SK-MEL-5 (cell line): Measurements from ENCODE around the gene RIPPLY3. TPM values are rescaled to one million over a fixed set of nuclear protein-coding genes. Genes with fewer than 3 reads are reported as not detected.
"Not testable (repeated sequence)": the region's sequence is repeated elsewhere in the genome, so short reads cannot be mapped to it uniquely, and the experiment has no call there.

Source experiments
- DNase-seq: peaks from one replicate; pipeline ENCODE4 v3.0.0-alpha.2; 2016; ENCODE audit warnings: low read depth, low spot score
- in situ Hi-C: cut with HindIII; loops from 2 replicates; pipeline ENCODE4 v1.10.0; 2016; ENCODE audit warnings: low sequenced_read_pairs, high pct_unique_total_duplicates, low pct_unique_long_range_greater_than_20kb
- total RNA-seq: library from RNA; depleted of rRNA; stranded (reverse); fragments of >200 nt; shearing (Covaris generic); gene quantifications from 2 replicates; pipeline ENCODE4 v1.2.3, GENCODE V29; 2014

The RIPPLY3 gene
- total RNA-seq, 1 experiment from 2014 or later: not detected

GRCh38 chr21:36976882-36977651 lies 29.4 kb upstream of the RIPPLY3 start:
- peak; percentile 85 for DNase-seq
- in situ Hi-C loops: no loop called here

DNA sequence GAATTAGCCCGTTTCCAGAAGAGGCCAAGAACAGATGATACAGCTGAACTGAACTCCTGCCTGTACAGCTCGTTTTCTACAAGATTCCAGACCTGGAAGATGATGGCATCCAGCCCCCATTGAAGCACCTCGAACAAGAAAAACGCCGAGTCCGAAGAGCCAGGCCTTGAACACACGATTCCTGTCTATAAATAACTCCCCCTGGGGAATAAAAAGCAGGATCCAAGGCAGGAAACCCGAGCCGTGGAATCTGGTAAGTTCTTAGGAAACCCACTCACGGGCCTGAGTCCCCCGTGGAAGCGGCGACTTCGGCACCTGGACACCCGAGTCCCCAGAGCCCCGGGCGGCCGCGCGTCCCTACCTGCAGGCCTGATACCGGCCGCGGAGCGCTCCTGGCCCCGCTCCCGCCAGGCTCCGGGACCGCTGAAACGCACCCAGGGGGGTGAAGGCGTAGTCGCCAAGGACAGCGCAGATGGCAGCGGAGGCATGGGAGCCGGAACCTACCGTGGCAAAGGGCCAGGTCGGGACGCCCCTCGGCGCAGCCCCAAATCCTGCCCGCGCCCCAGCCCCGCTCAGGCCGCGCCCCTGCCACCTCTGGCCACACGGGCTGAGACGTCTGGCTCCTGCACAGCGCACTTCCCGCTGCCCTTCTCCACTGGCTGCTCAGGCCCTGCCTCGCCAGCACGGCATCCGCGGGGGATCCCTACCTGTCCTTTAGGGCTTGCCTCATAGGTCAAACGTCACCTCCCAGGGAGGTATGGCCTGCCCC lies 26.0 kb upstream of the RIPPLY3 start:
- no peak for DNase-seq
- in situ Hi-C loops: no loop called here

GRCh38 chr21:36981049-36981391 lies 25.5 kb upstream of the RIPPLY3 start:
- in situ Hi-C loops: no loop called here
- no peak for DNase-seq

DNA sequence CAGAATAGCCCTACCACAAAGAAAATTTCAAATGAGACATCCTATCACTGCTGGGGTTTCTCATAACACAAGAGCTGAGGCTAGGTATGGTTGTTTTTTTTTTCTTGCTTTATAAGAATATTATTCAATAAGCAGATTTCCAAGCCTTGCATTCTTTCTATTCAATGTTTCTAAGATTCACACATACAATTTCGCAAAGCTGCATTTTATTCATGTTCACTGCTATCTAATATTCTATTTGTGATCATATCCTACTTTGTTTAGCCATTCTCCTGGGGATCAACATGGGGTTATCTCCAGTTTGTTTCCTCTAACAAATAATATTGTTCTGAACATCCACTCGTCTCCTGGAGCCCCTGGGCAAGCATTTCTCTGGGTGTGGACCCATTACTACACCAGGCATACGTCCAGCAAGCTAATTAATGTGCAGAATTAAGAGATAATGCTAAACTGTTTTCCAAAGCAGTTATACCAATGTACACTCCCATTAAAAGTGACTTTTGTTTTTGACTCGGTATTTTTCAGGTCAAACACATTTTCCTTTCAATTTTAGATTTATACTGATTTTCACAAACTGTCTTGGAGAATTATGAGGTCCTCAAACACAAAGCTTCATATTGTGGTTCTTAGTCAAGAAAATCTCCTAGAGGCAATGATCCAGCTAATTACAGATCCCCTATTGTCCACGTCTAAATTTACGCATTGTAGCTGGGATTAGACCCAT lies 24.4 kb upstream of the RIPPLY3 start:
- peak; percentile 15 for DNase-seq
- in situ Hi-C loops: no loop called here

DNA sequence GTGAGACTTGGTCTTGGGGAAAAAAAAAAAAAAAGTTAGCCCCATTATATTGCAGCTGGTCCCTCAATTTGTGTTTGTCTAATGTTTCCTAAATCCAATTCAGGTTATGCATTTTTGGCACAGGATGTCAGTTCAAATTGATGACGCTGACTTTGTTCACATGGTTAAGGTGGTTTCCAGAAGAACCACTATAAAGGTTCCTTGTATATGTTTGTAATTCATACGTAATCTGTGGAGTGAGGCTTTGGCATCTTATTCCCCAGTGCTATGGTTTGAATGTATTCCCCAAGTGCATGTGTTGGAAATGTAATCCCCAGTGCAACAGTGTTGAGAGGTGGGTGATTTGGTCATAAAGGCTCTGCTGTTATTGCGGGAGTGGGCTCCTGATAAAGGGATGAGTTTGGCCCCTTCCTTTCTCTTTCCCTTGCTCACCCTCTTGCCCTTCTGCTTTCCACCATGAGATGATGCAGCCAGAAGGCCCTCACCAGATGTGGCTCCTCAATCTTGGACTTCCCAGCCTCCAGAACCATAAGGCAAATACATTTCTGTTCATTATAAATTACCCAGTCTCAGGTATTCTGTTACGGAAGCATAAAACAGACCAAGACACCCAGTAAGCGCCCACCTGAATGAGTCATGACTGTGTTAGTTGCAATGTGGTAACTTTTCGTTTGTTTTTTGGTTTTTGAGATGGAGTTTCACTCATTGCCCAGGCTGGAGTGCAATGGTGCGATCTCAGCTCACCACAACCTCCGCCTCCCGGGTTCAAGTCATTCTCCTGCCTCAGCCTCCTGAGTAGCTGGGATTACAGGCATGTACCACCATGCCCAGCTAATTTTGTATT lies 20.5 kb upstream of the RIPPLY3 start:
- no peak for DNase-seq
- in situ Hi-C loops: no loop called here

GRCh38 chr21:36987845-36988244 lies 18.7 kb upstream of the RIPPLY3 start:
- no peak for DNase-seq
- in situ Hi-C loops: no loop called here

GRCh38 chr21:36988536-36988935 lies 18.0 kb upstream of the RIPPLY3 start:
- DNase-seq: no peak
- in situ Hi-C loops: no loop called here

DNA sequence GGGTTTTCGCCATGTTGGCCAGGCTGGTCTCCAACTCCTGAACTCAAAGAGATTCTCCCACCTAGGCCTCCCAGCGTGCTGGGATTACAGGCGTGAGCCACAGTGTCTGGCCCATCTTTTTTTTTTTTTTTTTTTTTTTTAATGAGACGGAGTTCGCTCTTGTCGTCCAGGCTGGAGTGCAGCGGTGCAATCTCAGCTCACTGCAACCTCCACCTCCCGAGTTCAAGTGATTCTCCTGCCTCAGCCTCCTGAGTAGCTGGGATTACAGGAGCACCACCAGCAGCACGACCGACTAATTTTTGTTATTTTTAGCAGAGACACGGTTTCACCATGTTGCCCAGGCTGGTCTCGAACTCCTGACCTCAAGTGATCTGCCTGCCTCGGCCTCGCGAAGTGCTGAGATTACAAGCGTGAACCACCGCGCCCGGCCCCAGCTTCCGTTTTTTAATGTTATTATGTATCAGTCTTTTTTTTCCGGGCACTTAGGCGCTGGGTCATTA lies 17.3 kb upstream of the RIPPLY3 start:
- DNase-seq, in situ Hi-C loops: not testable (repeated sequence)

GRCh38 chr21:36989699-36990507 lies 16.6 kb upstream of the RIPPLY3 start:
- in situ Hi-C loops: no loop called here
- peak; percentile 84 for DNase-seq

GRCh38 chr21:36990508-36991205 lies 15.8 kb upstream of the RIPPLY3 start:
- DNase-seq: no peak
- in situ Hi-C loops: no loop called here

- in situ Hi-C loops: no loop called here
- no peak for DNase-seq
Measured at GRCh38 chr21:36992671-36993070, 13.8 kb upstream of the RIPPLY3 start.

DNA sequence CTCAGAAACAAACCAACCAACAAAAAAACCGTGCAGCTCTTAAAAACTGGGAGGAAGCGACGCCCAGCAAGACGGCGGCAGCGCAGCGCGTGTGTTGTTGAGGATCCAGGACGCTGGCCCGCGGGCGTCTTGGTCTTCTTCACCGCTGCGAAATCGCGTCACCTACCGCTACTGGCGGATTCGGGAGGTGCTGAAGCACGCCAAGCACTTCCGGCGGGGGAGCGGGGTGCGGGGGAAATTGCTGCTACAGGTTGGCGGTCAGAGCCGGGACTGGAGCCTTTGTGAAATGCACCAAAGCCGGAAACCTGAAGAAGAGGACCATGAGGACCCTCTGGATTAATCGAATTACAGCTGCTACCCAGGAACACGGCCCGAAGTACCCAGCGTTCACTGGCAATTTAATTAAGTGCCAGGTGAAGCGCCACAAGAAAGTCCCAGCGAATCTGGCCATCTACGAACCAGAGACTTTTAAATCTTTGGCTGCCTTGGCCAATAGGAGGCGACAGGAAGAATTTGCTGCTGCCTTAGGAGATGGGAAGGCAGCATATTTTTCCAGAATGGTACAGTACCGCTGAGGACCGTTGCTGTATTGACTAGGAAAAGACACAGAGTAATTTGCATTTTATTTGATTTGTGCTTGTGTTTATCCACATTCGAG lies 11.9 kb upstream of the RIPPLY3 start:
- in situ Hi-C loops: no loop called here

DNA sequence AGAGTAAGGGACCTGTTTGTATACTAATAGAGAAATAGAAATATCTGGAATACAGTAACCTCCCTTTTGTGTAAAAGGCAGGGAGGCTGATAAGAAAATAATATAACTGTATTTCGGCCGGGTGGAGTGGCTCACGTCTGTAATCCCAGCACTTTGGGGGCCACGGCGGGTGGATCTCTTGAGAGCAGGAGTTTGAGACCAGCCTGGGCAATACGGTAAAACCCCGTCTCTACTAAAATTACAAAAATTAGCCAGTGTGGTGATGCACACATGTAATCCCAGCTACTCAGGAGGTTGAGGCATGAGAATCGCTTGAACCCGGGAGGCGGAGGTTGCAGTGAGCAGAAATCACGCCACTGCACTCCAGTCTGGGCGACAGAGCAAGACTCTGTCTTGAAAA lies 11.2 kb upstream of the RIPPLY3 start:
- in situ Hi-C loops, DNase-seq: not testable (repeated sequence)

More for the DNA sequence above, 11.9 kb upstream of the RIPPLY3 start:
- no peak for DNase-seq

GRCh38 chr21:36999131-36999898 lies 7.2 kb upstream of the RIPPLY3 start:
- no peak for DNase-seq
- in situ Hi-C loops: no loop called here

- DNase-seq: peak; percentile 24
Measured at GRCh38 chr21:37000381-37000780, 6.1 kb upstream of the RIPPLY3 start.

More at GRCh38 chr21:37000381-37000780, 6.1 kb upstream of the RIPPLY3 start:
- in situ Hi-C loops: no loop called here
